Measurements from ENCODE around the gene KDM5A.
"Not testable (repeated sequence)": the region's sequence is repeated elsewhere in the genome, so short reads cannot be mapped to it uniquely, and the experiment has no call there.

Gene KDM5A

DNA sequence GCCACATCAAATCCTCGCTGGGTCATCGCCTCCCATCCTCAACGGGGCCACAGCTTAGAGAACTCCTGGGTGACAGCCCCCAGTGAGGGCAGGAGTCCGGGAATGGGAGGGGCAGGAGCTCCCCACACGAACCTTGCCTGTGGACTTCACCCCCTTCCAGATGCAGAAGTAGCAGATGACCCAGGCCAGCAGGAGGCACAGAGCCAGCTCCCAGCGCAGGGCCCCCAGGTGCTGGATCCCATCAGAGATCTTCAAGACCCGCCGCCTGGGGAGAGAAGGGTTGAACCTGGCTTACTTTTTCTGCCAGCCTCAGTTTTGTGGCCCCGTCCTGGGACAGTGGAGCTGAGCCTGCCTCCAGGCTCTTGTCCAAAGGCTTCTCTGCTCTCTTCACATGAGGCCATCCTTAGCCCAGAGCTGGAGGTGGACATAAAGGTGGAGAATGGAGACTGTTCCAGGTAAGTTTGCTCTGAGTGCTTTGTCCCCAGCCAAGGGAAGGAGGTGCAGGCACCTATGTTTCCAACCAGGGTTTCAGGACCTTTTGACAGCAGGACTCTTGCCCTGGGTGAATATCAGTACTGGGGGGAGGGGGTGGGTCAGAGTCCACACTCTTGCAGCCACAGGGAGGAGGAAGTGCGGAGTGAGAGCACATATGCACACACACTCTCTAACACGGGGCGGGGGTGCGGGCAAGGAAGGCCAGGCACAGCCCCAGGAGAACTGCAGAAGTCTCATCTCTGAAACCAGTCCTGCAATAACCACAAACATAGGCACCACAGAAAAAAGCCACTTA lies 151.9 kb downstream of the KDM5A start:
- DNase-seq: no peak

GRCh38 chr12:236445-236844 lies 152.7 kb downstream of the KDM5A start:
- DNase-seq: no peak

DNA sequence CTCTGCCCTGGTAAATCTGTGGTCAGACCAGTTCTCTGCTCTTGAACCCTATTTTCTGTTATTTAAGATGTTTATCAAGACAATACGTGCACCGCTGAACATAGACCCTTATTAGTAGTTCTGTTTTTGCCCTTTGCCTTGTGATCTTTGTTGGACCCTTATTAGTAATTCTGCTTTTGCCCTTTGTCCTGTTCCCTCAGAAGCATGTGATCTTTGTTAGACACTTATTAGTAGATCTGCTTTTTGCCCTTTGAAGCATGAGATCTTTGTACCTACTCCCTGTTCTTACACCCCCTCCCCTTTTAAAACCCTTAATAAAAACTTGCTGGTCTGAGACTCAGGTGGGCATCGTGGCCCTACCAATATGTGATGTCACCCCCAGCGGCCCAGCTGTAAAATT lies 153.2 kb downstream of the KDM5A start:
- DNase-seq: not testable (repeated sequence)

- no peak for DNase-seq
Observed at GRCh38 chr12:234891-235415, 154.2 kb downstream of the KDM5A start.

DNA sequence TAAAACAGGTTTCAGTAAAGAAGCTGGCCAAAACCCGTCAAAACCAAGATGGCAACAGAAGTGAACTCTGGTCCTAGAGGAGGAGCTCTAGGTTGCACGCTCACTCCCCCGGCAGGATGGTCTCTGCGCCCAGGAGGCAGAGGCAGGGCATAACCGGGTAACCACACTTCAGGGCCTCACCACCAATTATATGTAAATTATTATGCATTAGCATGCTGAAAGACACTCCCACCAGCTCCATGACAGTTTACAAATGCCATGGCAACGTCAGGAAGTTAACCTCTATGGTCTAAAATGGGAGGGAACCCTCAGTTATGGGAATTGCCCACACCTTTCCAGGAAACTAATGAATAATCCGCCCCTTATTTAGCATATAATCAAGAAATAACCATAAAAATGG lies 155.1 kb downstream of the KDM5A start:
- no peak for DNase-seq

GRCh38 chr12:233615-233968 lies 155.5 kb downstream of the KDM5A start:
- no peak for DNase-seq

DNA sequence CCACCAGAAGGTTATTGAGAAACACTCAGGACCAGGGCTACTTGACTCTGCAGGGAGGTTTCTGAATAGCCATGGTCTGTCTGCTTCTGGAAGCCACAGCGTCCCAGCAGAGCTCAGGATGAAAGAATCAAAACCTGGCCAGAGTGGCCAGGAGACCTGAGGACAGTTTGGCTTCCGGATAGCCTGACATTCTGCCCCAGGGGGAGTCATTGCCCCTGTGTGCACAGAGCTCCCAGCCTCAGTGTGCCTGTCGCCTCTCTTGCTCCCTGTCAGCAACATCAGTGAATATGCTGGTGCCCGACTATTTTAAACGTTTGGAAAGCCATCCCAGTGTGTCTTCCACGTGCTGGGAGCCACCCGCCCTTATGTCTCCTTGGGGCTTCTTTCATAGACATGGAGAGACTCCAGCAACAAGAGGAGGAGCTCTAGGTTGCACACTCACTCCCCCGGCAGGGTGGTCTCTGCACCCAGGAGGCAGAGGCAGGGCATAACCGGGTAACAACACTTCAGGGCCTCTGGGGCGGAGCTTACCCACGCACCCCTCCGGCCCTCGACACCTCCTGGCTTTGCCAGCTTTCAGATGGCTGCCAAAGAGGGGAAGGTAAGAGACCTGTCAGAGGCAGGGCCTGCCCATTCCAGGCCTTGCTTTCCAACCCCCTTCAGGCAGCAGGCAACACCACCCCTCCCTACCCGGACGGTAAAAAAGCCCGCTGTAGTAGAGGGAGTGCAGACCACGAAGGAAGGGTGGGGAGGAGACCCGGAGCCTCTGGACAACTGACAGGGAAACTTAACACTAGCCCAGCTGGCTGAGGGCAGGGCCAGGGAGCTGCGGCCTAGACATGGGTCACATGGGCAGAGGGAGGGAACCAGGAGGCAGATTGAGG lies 156.1 kb downstream of the KDM5A start:
- DNase-seq: no peak

DNA sequence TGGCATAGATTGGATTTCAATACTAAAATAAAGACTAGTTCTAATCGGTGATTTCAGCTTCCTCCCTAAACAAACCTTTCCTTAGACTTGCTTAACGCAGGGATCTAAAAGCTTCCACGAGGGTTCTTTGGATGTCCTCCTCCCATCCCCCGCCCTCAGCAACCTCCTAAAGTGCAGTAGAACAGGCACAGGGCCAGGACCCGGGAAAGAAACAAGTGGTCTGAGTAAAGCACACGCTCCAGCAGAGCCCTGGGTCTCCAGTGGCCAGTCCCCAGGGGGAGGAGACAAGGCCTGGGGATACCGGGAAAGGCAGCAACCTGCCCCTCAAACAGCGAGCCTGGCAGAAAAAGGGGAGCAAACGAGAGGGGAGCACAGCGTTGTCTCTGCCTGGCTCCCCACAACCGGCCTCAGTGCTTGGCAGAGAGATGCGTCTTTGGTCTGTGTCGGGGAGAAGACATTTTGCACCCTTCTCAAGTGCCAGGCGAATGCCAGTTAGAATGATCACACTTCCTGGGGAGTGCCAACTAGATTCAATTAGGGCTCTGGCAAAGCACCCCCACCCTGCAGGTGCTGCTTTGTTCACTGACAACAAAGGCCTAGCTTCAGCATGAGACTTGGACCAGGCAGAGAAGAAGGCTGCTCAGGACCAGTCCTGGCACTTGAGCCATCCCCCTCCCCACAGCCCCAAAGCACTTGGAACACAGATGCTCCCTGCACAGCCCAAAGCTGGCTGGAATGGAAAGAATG lies 158.0 kb downstream of the KDM5A start:
- DNase-seq: no peak

All from activated T-cell treated with anti-CD3 and anti-CD28 coated beads, Interleukin-2, amount 50 U/mL, for 48 hours (primary cell).